Spleen (tissue), 11 donors: ENCODE results near the gene GLYR1. TPM values are rescaled to one million over a fixed set of nuclear protein-coding genes. Genes with fewer than 3 reads are reported as not detected.

Experiments used
- polyA plus RNA-seq, 3 donors: library from polyadenylated mRNA; stranded (reverse); fragments of 200-250 nt; gene quantifications; one replicate each; pipeline ENCODE4 v1.2.1, GENCODE V29; 2013
- small RNA-seq, 4 donors: library from RNA; depleted of rRNA; stranded (forward); fragments of <200 nt; gene quantifications; one replicate each; pipeline ENCODE3, GENCODE V24; 2016
- total RNA-seq, 7 donors: library from RNA; depleted of rRNA in 3 of 7; stranded (reverse); fragments of >200 nt in 3 of 7; fragmentation: NEBNext Ultra II Directional in 4 of 7; extraction: Animal tissue kit (Norgen Biotek cat#: 25700) in 4 of 7; gene quantifications; one replicate each; pipeline versions ENCODE4 v1.1.0 to v1.2.1, GENCODE V29; 2016 to 2021
- donor health status: healthy with polysubstance abuse.
- donor health status: DM: no; HTN: no; CAD: no; lungs with moderate emphysema.
- donor health status: DM: no; HTN: no; CAD: no.
- donor health status: Bipolar disorder and iron deficiency.
- donor health status: healthy.
- donor health status: DM: no; HTN: no; CAD: no.
- donor health status: DM: yes; HTN: yes; CAD: no.

Gene GLYR1
- total and polyA plus RNA-seq, 10 donors: 26.6 to 117 (median 62.3) TPM

Small RNA genes within 50 kb of the gene (small RNA-seq; reads per million reads assigned to genes)
- gene RF00017: 0 reads per million in 4 donors

Other genes starting within 250 kb of the GLYR1 start
- gene UBALD1, start 232.4 kb downstream of the GLYR1 start, total RNA-seq: 10 to 100 TPM; 10.0 to 29.2 (median 20.2) TPM
- gene UBALD1, start 232.4 kb downstream of the GLYR1 start, polyA plus RNA-seq: 10 to 100 TPM; 12.6 to 33.6 (median 13.6) TPM
- gene MGRN1, start 222.5 kb downstream of the GLYR1 start, total RNA-seq: 100 to 1,000 TPM in 1 of 7 donors, 10 to 100 TPM in 6; 65.6 to 132 (median 83.6) TPM
- gene MGRN1, start 222.5 kb downstream of the GLYR1 start, polyA plus RNA-seq: 10 to 100 TPM in 1 of 3 donors, 1 to 10 TPM in 2; 7.6 to 26.9 (median 8.8) TPM
- gene NUDT16L1, start 153.7 kb downstream of the GLYR1 start, total RNA-seq: 10 to 100 TPM; 26.2 to 37.4 (median 27.6) TPM
- gene NUDT16L1, start 153.7 kb downstream of the GLYR1 start, polyA plus RNA-seq: 10 to 100 TPM; 29.0 to 47.2 (median 38.8) TPM
- 10 to 100 TPM; 12.5 to 27.6 (median 21.8) TPM for gene ANKS3, start 113.0 kb downstream of the GLYR1 start, total RNA-seq
- 10 to 100 TPM; 15.3 to 29.5 (median 26.2) TPM for gene ANKS3, start 113.0 kb downstream of the GLYR1 start, polyA plus RNA-seq
- 1 to 10 TPM in 1 of 7 donors, under 1 TPM in 3, not detected in 3; 0.57 to 1.2 (median 0.74) TPM for gene DNAAF8, start 112.8 kb downstream of the GLYR1 start, total RNA-seq
- under 1 TPM; 0.17 to 0.35 (median 0.30) TPM for gene DNAAF8, start 112.8 kb downstream of the GLYR1 start, polyA plus RNA-seq
- 10 to 100 TPM; 12.0 to 32.3 (median 22.2) TPM for gene ZNF500, start 80.1 kb downstream of the GLYR1 start, total RNA-seq
- 10 to 100 TPM in 1 of 3 donors, 1 to 10 TPM in 2; 2.5 to 19.0 (median 3.5) TPM for gene ZNF500, start 80.1 kb downstream of the GLYR1 start, polyA plus RNA-seq
- gene SEPTIN12, start 58.9 kb downstream of the GLYR1 start, total RNA-seq: not detected
- under 1 TPM in 1 of 3 donors, not detected in 2; 0.37 TPM for gene SEPTIN12, start 58.9 kb downstream of the GLYR1 start, polyA plus RNA-seq
- gene SMIM22, start 51.9 kb downstream of the GLYR1 start, total RNA-seq: not detected
- not detected for gene SMIM22, start 51.9 kb downstream of the GLYR1 start, polyA plus RNA-seq
- 10 to 100 TPM; 25.5 to 41.4 (median 31.5) TPM for gene ROGDI, start 44.7 kb downstream of the GLYR1 start, total RNA-seq
- gene ROGDI, start 44.7 kb downstream of the GLYR1 start, polyA plus RNA-seq: 10 to 100 TPM; 24.6 to 47.5 (median 41.6) TPM
- 10 to 100 TPM; 41.6 to 69.4 (median 58.9) TPM for gene UBN1, start 193 bp upstream of the GLYR1 start, total RNA-seq
- 10 to 100 TPM in 1 of 3 donors, 1 to 10 TPM in 2; 4.8 to 16.2 (median 5.5) TPM for gene UBN1, start 193 bp upstream of the GLYR1 start, polyA plus RNA-seq
- gene PPL, start 89.9 kb upstream of the GLYR1 start, total RNA-seq: under 1 TPM in 4 of 7 donors, not detected in 3; 0.18 to 0.37 (median 0.19) TPM
- gene PPL, start 89.9 kb upstream of the GLYR1 start, polyA plus RNA-seq: under 1 TPM; 0.11 to 0.77 (median 0.29) TPM
- gene SEC14L5, start 111.0 kb upstream of the GLYR1 start, total RNA-seq: under 1 TPM in 6 of 7 donors, not detected in 1; 0.13 to 0.94 (median 0.60) TPM
- under 1 TPM; 0.06 to 0.26 (median 0.11) TPM for gene SEC14L5, start 111.0 kb upstream of the GLYR1 start, polyA plus RNA-seq
- 10 to 100 TPM; 16.2 to 41.8 (median 25.4) TPM for gene NAGPA, start 186.6 kb upstream of the GLYR1 start, total RNA-seq
- gene NAGPA, start 186.6 kb upstream of the GLYR1 start, polyA plus RNA-seq: 10 to 100 TPM; 11.8 to 17.7 (median 14.8) TPM
- 1 to 10 TPM in 4 of 7 donors, under 1 TPM in 2, not detected in 1; 0.34 to 2.5 (median 1.5) TPM for gene C16orf89, start 218.7 kb upstream of the GLYR1 start, total RNA-seq
- gene C16orf89, start 218.7 kb upstream of the GLYR1 start, polyA plus RNA-seq: 1 to 10 TPM; 1.7 to 5.7 (median 4.0) TPM
- gene ALG1, start 224.6 kb upstream of the GLYR1 start, total RNA-seq: 10 to 100 TPM; 18.4 to 46.2 (median 24.8) TPM
- gene ALG1, start 224.6 kb upstream of the GLYR1 start, polyA plus RNA-seq: 10 to 100 TPM; 13.0 to 18.6 (median 17.0) TPM